OCI-LY7 (cell line): ENCODE data around the gene SIK3. TPM values are rescaled to one million over a fixed set of nuclear protein-coding genes. Genes with fewer than 3 reads are reported as not detected.

Experiments used
- BruUV-seq: library from RNA; stranded (reverse); fragments of 400-500 nt; replicated peaks from 2 replicates; lab custom pipeline; 2021; lab: Mats Ljungman, UMichigan
- CTCF ChIA-PET: fragments of 300-600 bp; sonication (Branson Sonifier 250); formaldehyde crosslinking; loops from one replicate; lab custom pipeline; 2022; ENCODE audit warnings: antibody characterized with exemption; ENCODE audit not compliant: unreplicated experiment; lab: Charles Lee
- POLR2A ChIA-PET: fragments of 300-600 bp; sonication (Branson Sonifier 250); formaldehyde crosslinking; loops from one replicate; lab custom pipeline; 2022; ENCODE audit warnings: antibody characterized with exemption; lab: Charles Lee
- DNase-seq: peaks from one replicate; pipeline ENCODE4 v3.0.0-alpha.2; 2015; ENCODE audit warnings: low spot score
- H2AFZ ChIP-seq: fragments of 200-600 bp; sonication (generic), shearing (Covaris generic); 2 replicates; pipeline ENCODE4 v1.6.1; 2014; ENCODE audit warnings: mild to moderate bottlenecking, antibody characterized with exemption, low read length, moderate library complexity
- H3K27ac ChIP-seq: fragments of 200-600 bp; sonication (generic); 2 replicates; pipeline ENCODE4 v1.5.1; 2014; ENCODE audit warnings: mixed run types, low read depth, mild to moderate bottlenecking, moderate library complexity, low read length, inconsistent platforms; ENCODE audit not compliant: poor library complexity, severe bottlenecking
- H3K36me3 ChIP-seq: fragments of 200-600 bp; sonication (generic); 2 replicates; pipeline ENCODE4 v1.6.1; 2014; ENCODE audit warnings: mild to moderate bottlenecking, antibody characterized with exemption, low read length, moderate library complexity, mixed read lengths; ENCODE audit not compliant: insufficient read depth
- H3K4me1 ChIP-seq: fragments of 200-600 bp; sonication (generic); 2 replicates; pipeline ENCODE4 v1.5.1; 2014; ENCODE audit warnings: mild to moderate bottlenecking, low read length; ENCODE audit not compliant: insufficient read depth, poor library complexity, severe bottlenecking
- H3K4me2 ChIP-seq: fragments of 200-600 bp; sonication (generic); 2 replicates; pipeline ENCODE4 v1.6.1; 2014; ENCODE audit warnings: mild to moderate bottlenecking, low read length
- H3K4me3 ChIP-seq: fragments of 200-600 bp; sonication (generic); 2 replicates; pipeline ENCODE4 v1.5.1; 2014; ENCODE audit warnings: mild to moderate bottlenecking, low read depth, low read length; ENCODE audit not compliant: poor library complexity, severe bottlenecking
- H3K79me2 ChIP-seq: fragments of 200-600 bp; sonication (generic); 2 replicates; pipeline ENCODE4 v1.6.1; 2016; ENCODE audit warnings: low read depth, mild to moderate bottlenecking, low read length, moderate library complexity, mixed read lengths; ENCODE audit not compliant: insufficient read depth
- H3K9me2 ChIP-seq: fragments of 200-600 bp; sonication (generic); 2 replicates; pipeline ENCODE4 v1.6.1; 2016; ENCODE audit warnings: mild to moderate bottlenecking, low read length, mixed read lengths; ENCODE audit not compliant: insufficient read depth
- H3K9me3 ChIP-seq: fragments of 200-600 bp; sonication (generic); 2 replicates; pipeline ENCODE4 v1.6.1; 2014; ENCODE audit warnings: mild to moderate bottlenecking, mixed run types, low read length, mixed read lengths
- H4K20me1 ChIP-seq: fragments of 200-600 bp; sonication (generic); 2 replicates; pipeline ENCODE4 v1.6.1; 2014; ENCODE audit warnings: mild to moderate bottlenecking, antibody characterized with exemption, low read length, moderate library complexity, mixed read lengths; ENCODE audit not compliant: insufficient read depth
- EZH2phosphoT487 ChIP-seq: fragments of 200-600 bp; sonication (generic); IDR thresholded peaks from 2 replicates; pipeline ENCODE4 v1.6.1; 2018; ENCODE audit warnings: low read depth, borderline replicate concordance, mild to moderate bottlenecking, mixed run types, antibody characterized with exemption, low read length, moderate library complexity, mixed read lengths
- intact Hi-C: fragments of 100-400 bp; cut with micrococcal nuclease; formaldehyde crosslinking; loops from one replicate; pipeline ENCODE4 v1.10.0; 2022; ENCODE audit not compliant: unreplicated experiment
- total RNA-seq, 2 experiments: library from RNA; depleted of rRNA in 1 of 2; stranded (reverse); fragments of >200 nt in 1 of 2; shearing (Covaris generic) in 1 of 2; gene quantifications; 2 replicates each; pipeline ENCODE4 v1.2.3, GENCODE V29; 2014 to 2022
- TF ChIP-seq, protein P1 (sequence below): fragments of 200-600 bp; sonication (generic); conservative IDR thresholded peaks from 2 replicates; pipeline ENCODE4 v1.5.1; 2014; ENCODE audit warnings: mild to moderate bottlenecking, antibody characterized with exemption, low read length, moderate library complexity, mixed read lengths

Gene SIK3
- total RNA-seq, 2 experiments from 2014 or later: 29.3 to 72.9 TPM

DNA sequence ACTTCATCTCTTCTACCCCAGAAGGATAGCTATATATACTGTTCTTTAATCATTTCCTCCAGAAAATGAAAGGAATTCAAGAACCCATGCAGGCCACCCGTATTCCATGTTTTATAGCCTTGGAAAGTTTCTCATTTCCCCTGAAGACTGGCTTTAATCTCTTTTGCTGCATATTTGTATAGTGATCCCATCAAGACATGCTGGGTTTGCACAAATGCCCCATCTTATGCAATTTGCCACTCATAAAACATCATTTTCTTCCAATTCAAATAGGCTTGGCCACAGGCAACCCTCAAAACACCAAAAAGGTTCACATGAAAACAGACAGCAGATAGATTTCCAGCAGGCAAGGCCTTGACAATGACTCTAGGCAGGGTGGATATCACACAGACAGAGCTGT is 232.5 kb downstream of the SIK3 start:
- BruUV-seq: no TSS peak
- Histone ChIP-seq H4K20me1 (no peaks in the 10 kb centered on the region), H3K27ac (no peak overlapping the region), H2AFZ (no peak overlapping the region), H3K36me3 (peaks cover 93% of the 10 kb centered on the region), H3K9me3 (no peaks in the 10 kb centered on the region), H3K9me2 (no peaks in the 10 kb centered on the region), H3K4me3 (no peak overlapping the region), H3K4me2 (no peak overlapping the region), H3K79me2 (no peaks in the 10 kb centered on the region), H3K4me1 (no peaks in the 10 kb centered on the region)
- POLR2A ChIA-PET: no interaction called here
- intact Hi-C loops: no loop called here
- TF ChIP-seq, protein P1, sequence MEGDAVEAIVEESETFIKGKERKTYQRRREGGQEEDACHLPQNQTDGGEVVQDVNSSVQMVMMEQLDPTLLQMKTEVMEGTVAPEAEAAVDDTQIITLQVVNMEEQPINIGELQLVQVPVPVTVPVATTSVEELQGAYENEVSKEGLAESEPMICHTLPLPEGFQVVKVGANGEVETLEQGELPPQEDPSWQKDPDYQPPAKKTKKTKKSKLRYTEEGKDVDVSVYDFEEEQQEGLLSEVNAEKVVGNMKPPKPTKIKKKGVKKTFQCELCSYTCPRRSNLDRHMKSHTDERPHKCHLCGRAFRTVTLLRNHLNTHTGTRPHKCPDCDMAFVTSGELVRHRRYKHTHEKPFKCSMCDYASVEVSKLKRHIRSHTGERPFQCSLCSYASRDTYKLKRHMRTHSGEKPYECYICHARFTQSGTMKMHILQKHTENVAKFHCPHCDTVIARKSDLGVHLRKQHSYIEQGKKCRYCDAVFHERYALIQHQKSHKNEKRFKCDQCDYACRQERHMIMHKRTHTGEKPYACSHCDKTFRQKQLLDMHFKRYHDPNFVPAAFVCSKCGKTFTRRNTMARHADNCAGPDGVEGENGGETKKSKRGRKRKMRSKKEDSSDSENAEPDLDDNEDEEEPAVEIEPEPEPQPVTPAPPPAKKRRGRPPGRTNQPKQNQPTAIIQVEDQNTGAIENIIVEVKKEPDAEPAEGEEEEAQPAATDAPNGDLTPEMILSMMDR: no peak
- no peak for TF ChIP-seq EZH2phosphoT487
- CTCF ChIA-PET: interaction anchor here (1.2 to 1.5 kb wide), 2 partner anchors 13 to 14 kb away, joined by 3 read pairs; no protein-coding TSS in a partner anchor
- DNase-seq: no peak

DNA sequence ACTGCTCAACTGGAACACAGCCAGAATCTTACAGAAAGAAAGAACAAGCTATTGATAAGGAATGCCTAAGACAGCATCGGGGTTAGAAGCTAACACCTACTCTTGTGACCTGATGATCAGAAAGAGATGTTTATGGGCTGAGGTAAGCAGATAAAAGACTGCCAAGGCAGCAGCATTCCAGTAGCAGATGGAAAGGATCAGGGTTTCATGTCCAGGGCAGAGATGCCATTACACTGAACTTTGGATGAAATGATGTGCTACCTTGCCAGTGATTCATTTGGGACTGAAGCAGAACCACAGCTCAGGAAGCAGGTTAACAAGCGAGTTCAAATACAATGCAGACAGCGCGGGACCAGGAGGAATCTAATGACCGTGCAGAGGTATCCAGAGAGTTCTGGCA is 233.7 kb downstream of the SIK3 start:
- Histone ChIP-seq H3K79me2 (no peaks in the 10 kb centered on the region), H3K36me3 (peaks cover 91% of the 10 kb centered on the region), H3K4me1 (no peaks in the 10 kb centered on the region), H3K27ac (no peak overlapping the region), H3K9me2 (no peaks in the 10 kb centered on the region), H4K20me1 (no peaks in the 10 kb centered on the region), H3K4me2 (no peak overlapping the region), H3K4me3 (no peak overlapping the region), H2AFZ (no peak overlapping the region), H3K9me3 (no peaks in the 10 kb centered on the region)
- DNase-seq: no peak
- CTCF ChIA-PET: no interaction called here
- intact Hi-C loops: no loop called here
- POLR2A ChIA-PET: interaction anchor here (0.5 to 0.9 kb wide), 4 partner anchors 23 to 58 kb away, joined by 3 read pairs; no protein-coding TSS in a partner anchor
- TF ChIP-seq, protein P1: no peak
- BruUV-seq: no TSS peak

DNA sequence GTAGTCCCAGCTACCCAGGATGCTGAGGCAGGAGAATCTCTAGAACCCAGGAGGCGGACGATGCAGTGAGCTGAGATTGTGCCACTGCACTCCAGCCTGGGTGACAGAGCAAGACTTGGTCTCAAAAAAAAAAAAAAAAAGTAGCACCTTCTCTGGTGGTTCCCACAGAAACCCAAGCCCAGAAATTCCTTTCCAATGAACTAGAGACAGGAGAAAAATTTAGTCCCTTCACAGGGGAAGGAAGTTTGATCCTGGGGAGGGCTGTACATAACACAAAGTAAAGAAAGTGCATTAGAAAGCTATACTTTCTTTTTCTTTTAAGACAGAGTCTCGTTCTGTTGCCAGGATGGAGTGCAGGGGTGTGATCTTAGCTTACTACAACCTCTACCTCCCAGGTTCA is 235.3 kb downstream of the SIK3 start:
- Histone ChIP-seq H3K79me2 (no peaks in the 10 kb centered on the region), H3K36me3 (peaks cover 90% of the 10 kb centered on the region), H3K9me3 (no peaks in the 10 kb centered on the region), H3K4me1 (no peaks in the 10 kb centered on the region), H3K27ac (no peak overlapping the region), H3K4me2 (no peak overlapping the region), H2AFZ (no peak overlapping the region), H3K9me2 (no peaks in the 10 kb centered on the region), H3K4me3 (no peak overlapping the region), H4K20me1 (no peaks in the 10 kb centered on the region)
- ChIA-PET CTCF (no interaction called here), POLR2A (interaction anchor here (0.6 to 0.9 kb wide), 3 partner anchors 31 to 281 kb away, joined by 3 to 4 read pairs (median 3); partner anchors contain the start of gene PAFAH1B2)
- intact Hi-C loops: no loop called here
- no peak for DNase-seq
- no TSS peak for BruUV-seq
- no peak for TF ChIP-seq EZH2phosphoT487
- TF ChIP-seq, protein P1: no peak
